GM21367 (cell line): Measurements from ENCODE around the gene SOX8.
A peak's percentile ranks its signal among the peaks of the same experiment; 100 is the strongest.
"Not testable (repeated sequence)": the region's sequence is repeated elsewhere in the genome, so short reads cannot be mapped to it uniquely, and the experiment has no call there.

Source experiments
- ATAC-seq: cut with Tn5 transposase; IDR thresholded peaks from one replicate; pipeline ENCODE4 v1.9.1; 2021; ENCODE audit not compliant: unreplicated experiment

SOX8 gene

GRCh38 chr16:953818-954217, 27.8 kb upstream of the SOX8 start:
- ATAC-seq, result not testable (repeated sequence)

GRCh38 chr16:955766-956165, 25.8 kb upstream of the SOX8 start:
- ATAC-seq, result not testable (repeated sequence)

- ATAC-seq, result no peak
Measured at GRCh38 chr16:959232-960040, 22.1 kb upstream of the SOX8 start.

GRCh38 chr16:962366-962765, 19.2 kb upstream of the SOX8 start:
- ATAC-seq, result no peak

- ATAC-seq, result no peak
Measured at GRCh38 chr16:962901-963814, 18.4 kb upstream of the SOX8 start.

- ATAC-seq, result no peak
Measured at GRCh38 chr16:963913-964312, 17.7 kb upstream of the SOX8 start.

GRCh38 chr16:964356-965035, 17.1 kb upstream of the SOX8 start:
- ATAC-seq, result no peak

- ATAC-seq, result no peak
Measured at GRCh38 chr16:965036-965395, 16.6 kb upstream of the SOX8 start.

- ATAC-seq, result no peak
Measured at GRCh38 chr16:965487-965886, 16.1 kb upstream of the SOX8 start.

- no peak for ATAC-seq
Measured at GRCh38 chr16:966035-966434, 15.5 kb upstream of the SOX8 start.

- no peak for ATAC-seq
Measured at GRCh38 chr16:966505-966904, 15.1 kb upstream of the SOX8 start.

- no peak for ATAC-seq
Measured at GRCh38 chr16:967077-967541, 14.5 kb upstream of the SOX8 start.

GRCh38 chr16:967546-968295, 13.8 kb upstream of the SOX8 start:
- no peak for ATAC-seq

GRCh38 chr16:968620-969019, 12.9 kb upstream of the SOX8 start:
- ATAC-seq, result no peak

- no peak for ATAC-seq
Measured at GRCh38 chr16:969508-970385, 11.8 kb upstream of the SOX8 start.

GRCh38 chr16:970386-970765, 11.2 kb upstream of the SOX8 start:
- ATAC-seq, result peak; percentile 21

- peak; percentile 55 for ATAC-seq
Measured at GRCh38 chr16:970766-971581, 10.6 kb upstream of the SOX8 start, which contains the start of gene LMF1. Gene LMF1 (minus strand): TSS chr16:970984. CDS start chr16:970980, 4 bp downstream.

GRCh38 chr16:971582-971905, 10.0 kb upstream of the SOX8 start:
- no peak for ATAC-seq

GRCh38 chr16:971981-972315, 9.6 kb upstream of the SOX8 start:
- no peak for ATAC-seq
